Measurements from ENCODE around the gene KCNK4. TPM values are rescaled to one million over a fixed set of nuclear protein-coding genes. Genes with fewer than 3 reads are reported as not detected.

The KCNK4 gene
- total RNA-seq, 2 donors from 2014 or later: not detected

GRCh38 chr11:64246871-64247728 lies 44.0 kb upstream of the KCNK4 start, which contains the start of gene PPP1R14B:
PPP1R14B (minus strand) TSS chr11:64246943; CDS start chr11:64246673, 270 bp downstream.
- WGBS, 2 donors: 0 to 1% methylated on average over 31 to 72 of the region's 74 CpGs
- Histone ChIP-seq H3K36me3 (replicated peaks in 1 of 2; ENCODE audit: insufficient read depth in 1 of 2, low read depth in 2 of 2) (no peaks in the 10 kb centered on the region), H3K4me3 (peak within 1 kb of the TSS; percentile 67 to 84), H3K27me3 (no peaks in the 10 kb centered on the region), H3K4me1 (peaks cover 56% of the 10 kb centered on the region), H3K9me3 (no peaks in the 10 kb centered on the region), H3K27ac (peak within 1 kb of the TSS; percentile 91 to 94 (median 92))
- TF ChIP-seq, protein P1, sequence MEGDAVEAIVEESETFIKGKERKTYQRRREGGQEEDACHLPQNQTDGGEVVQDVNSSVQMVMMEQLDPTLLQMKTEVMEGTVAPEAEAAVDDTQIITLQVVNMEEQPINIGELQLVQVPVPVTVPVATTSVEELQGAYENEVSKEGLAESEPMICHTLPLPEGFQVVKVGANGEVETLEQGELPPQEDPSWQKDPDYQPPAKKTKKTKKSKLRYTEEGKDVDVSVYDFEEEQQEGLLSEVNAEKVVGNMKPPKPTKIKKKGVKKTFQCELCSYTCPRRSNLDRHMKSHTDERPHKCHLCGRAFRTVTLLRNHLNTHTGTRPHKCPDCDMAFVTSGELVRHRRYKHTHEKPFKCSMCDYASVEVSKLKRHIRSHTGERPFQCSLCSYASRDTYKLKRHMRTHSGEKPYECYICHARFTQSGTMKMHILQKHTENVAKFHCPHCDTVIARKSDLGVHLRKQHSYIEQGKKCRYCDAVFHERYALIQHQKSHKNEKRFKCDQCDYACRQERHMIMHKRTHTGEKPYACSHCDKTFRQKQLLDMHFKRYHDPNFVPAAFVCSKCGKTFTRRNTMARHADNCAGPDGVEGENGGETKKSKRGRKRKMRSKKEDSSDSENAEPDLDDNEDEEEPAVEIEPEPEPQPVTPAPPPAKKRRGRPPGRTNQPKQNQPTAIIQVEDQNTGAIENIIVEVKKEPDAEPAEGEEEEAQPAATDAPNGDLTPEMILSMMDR (IDR thresholded peaks at IDR 0.05): peak in 3 of 7 experiments; percentile 7 to 43 (median 32)
- peak in 2 of 3 donors; percentile 51 to 55 for TF ChIP-seq POLR2A (IDR thresholded peaks at IDR 0.05)
- peak; percentile 88 to 92 (median 90) for DNase-seq
- intact Hi-C loops (cut with DNase I): no loop called here
- ATAC-seq: peak; percentile 66

DNA sequence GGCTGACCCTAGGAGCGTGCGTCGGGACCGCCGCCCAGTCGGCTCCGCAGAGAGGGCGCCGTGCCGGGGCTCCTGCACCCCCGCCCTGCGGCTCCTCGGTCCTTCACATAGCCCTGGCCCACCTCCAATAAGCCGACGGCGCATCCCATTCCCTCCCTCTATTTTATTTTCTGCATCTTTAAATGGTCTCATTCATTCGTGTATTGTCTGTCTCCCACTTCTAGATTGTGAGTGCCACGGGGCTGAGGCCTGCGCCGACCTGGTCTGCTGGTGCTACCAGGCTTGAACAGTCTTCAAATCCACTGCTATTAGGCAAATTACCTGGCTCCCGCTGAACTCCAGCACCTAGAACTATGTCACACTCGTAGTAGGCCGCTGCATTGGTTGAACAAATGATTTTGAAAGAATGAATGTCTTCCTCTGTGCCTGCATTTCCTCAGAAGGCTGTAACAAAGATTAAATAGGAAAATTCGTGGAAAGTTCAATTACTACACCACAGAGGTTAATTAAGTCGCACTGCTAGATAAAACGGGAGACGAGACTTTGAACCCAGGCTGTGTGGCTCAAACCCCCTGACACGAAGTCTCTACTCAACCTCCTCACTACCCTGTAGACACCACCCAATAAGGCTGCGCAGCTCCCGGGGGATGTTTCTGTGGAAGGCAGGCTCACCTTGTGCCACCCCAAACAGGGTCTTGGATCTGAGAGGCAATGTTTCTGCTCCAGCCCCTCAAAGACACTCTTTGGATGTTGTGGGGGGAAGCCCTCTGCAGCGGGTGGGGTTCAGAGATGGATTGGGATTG lies 43.2 kb upstream of the KCNK4 start:
- peak overlapping the region in 1 of 2 donors; percentile 59 for H3K4me3 ChIP-seq
- intact Hi-C loops (cut with DNase I): no loop called here
- DNase-seq (no peak), ATAC-seq (no peak)
- H3K27me3 ChIP-seq: no peaks in the 10 kb centered on the region
- no peaks in the 10 kb centered on the region for H3K36me3 ChIP-seq (replicated peaks in 1 of 2; ENCODE audit: insufficient read depth in 1 of 2, low read depth in 2 of 2)
- peak overlapping the region in 3 of 4 donors; percentile 58 to 90 (median 86) for H3K27ac ChIP-seq
- no peaks in the 10 kb centered on the region for H3K9me3 ChIP-seq
- WGBS, 2 donors: 34 to 39% methylated on average over 25 to 31 of the region's 31 CpGs
- TF ChIP-seq POLR2A (IDR thresholded peaks at IDR 0.05): no peak
- H3K4me1 ChIP-seq: peaks cover 56% of the 10 kb centered on the region

DNA sequence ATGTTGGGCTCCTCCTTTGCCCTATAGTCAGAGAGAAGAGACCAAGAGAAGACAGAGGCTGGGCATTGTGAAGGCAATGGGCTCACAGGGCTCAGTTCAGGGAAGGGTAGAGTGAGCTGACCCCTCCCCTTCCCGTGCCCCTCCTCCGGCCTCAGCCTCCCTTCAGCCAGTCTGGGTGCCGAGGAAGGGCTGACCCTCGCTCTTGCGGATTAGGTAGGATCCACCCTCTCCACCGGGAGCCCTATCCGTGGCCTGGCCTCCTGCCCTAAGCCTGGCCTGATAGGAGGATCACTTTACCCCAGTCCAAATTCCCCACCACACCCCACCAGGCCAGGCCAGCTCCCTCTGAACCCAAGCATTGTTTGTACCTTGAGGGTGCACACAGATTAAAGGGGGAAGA lies 42.5 kb upstream of the KCNK4 start:
- DNase-seq (no peak), ATAC-seq (no peak)
- Histone ChIP-seq H3K27me3 (no peaks in the 10 kb centered on the region), H3K36me3 (replicated peaks in 1 of 2; ENCODE audit: insufficient read depth in 1 of 2, low read depth in 2 of 2) (no peaks in the 10 kb centered on the region), H3K27ac (no peak overlapping the region), H3K4me3 (no peak overlapping the region), H3K9me3 (no peaks in the 10 kb centered on the region), H3K4me1 (peaks cover 53% of the 10 kb centered on the region)
- intact Hi-C loops (cut with DNase I): no loop called here
- no peak for TF ChIP-seq POLR2A (IDR thresholded peaks at IDR 0.05)
- TF ChIP-seq, protein P1 (IDR thresholded peaks at IDR 0.05): no peak
- 78 to 80% methylated on average over 7 of the region's 7 CpGs for WGBS, 2 donors

GRCh38 chr11:64249038-64249437 lies 42.1 kb upstream of the KCNK4 start:
- DNase-seq (no peak), ATAC-seq (no peak)
- WGBS, 2 donors: 81 to 93% methylated on average over 4 of the region's 4 CpGs
- H3K36me3 ChIP-seq (replicated peaks in 1 of 2; ENCODE audit: insufficient read depth in 1 of 2, low read depth in 2 of 2): no peaks in the 10 kb centered on the region
- H3K27ac ChIP-seq: no peak overlapping the region
- H3K4me1 ChIP-seq: peaks cover 48% of the 10 kb centered on the region
- H3K27me3 ChIP-seq: no peaks in the 10 kb centered on the region
- no peaks in the 10 kb centered on the region for H3K9me3 ChIP-seq
- intact Hi-C loops (cut with DNase I): no loop called here
- no peak for TF ChIP-seq POLR2A (IDR thresholded peaks at IDR 0.05)
- TF ChIP-seq, protein P1 (IDR thresholded peaks at IDR 0.05): no peak
- H3K4me3 ChIP-seq: no peak overlapping the region
